HG02623 (cell line): Measurements from ENCODE around the gene SLC52A3.

ENCODE experiments used
- ATAC-seq: cut with Tn5 transposase; IDR thresholded peaks from one replicate; pipeline ENCODE4 v1.9.1; 2021; ENCODE audit warnings: moderate library complexity; ENCODE audit not compliant: unreplicated experiment

SLC52A3 gene

DNA sequence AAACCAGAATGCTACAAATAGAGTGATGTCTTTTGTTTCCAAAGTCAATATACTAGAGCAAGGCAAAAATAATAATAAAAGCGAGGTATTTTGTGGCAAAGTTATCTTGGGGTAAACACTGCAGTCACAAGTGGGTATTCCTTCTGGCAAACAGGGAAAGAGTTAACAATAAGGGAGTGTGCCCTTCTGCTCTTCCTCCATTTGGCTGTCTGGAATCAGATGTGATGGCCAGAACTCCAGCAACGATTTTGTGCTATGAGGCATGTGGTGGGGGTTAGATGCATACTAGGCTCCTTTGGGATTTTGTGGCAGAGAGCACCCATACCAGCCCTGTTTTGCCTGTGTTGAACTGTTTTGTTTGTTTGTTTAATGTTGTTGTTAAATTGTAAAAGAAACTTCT lies 2.4 kb upstream of the SLC52A3 start:
- ATAC-seq, result no peak

DNA sequence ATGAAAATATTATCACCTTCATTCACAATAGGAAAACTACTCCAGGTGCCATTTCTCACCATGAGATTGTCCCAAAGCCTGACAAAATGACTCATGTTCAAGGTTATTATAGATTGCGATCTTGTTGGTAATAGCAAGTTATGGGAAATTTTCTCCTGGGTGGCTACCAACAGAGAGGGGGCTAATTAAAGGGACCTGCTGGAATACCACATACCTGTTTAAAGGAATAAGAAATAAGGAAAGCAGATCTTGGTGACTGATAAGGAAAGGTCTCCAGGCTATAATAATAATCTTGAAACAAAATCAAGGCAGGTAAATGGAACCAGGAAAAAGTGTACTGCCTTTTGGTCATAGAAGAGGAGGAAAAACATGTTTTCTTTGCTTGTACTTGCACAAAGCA lies 1.4 kb downstream of the SLC52A3 start:
- ATAC-seq, result no peak

DNA sequence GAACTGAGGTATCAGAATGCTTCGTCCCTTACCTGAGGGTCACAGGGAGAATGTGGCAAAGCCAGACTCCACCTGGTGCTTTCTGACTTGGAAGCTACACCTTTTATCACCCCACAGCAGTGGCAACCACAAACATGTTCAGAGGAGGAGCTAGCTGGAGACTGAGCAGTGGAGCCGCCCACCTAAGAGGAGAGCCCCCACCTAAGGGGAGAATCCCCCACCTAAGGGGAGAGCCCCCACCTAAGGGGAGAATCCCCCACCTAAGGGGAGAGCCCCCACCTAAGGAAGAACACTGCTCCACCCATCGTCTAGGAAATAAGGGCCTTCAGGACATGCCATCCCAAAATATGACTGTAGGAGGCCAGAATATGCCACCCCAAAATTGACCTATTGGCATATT lies 4.0 kb downstream of the SLC52A3 start:
- no peak for ATAC-seq

DNA sequence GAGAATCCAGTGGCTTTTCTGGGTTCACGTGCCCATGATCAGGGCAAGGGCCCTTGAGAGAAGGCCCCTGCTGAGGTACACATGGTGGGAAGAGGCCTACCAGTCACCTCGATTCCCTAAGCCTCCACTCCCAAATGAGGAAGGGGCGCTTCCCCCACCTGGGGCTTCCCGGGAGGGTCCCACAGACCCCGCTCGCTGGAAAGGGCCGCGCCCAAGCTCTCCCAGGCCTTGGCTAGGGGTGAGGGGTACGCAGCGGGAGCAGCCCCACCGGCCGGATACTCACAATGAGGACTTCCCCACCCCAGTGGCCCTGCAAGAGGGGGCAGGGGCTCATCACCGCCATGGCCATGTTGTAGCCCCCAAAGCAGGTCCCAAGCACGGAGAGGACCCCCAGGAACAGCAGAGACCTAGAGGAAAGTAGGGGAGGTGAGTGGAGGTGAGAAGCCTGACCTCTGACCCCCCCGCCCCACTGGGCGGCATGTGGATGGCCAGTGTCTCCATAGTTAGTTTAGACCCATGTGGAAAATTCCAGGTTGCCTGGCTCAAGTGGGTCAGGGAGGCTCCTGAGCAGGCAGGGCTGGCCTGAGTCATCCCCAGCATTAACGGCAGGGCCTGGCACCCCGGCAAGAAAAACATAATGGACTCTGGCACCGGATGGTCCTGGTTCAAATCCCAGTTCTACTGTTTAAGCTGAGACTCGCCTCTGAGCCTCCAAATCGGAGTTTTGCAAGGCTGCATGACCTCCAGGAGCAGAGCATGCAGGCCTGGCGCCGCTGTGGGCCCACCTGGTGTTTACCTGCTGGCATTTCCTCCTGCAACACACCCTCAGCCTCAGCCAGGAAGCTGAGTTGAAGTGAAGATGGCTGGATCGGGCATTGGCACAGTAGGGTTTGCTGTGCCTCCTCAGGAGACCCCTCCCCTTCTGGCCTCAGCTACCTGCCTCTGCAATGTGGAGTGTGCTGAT lies 6.6 kb downstream of the SLC52A3 start:
- no peak for ATAC-seq

DNA sequence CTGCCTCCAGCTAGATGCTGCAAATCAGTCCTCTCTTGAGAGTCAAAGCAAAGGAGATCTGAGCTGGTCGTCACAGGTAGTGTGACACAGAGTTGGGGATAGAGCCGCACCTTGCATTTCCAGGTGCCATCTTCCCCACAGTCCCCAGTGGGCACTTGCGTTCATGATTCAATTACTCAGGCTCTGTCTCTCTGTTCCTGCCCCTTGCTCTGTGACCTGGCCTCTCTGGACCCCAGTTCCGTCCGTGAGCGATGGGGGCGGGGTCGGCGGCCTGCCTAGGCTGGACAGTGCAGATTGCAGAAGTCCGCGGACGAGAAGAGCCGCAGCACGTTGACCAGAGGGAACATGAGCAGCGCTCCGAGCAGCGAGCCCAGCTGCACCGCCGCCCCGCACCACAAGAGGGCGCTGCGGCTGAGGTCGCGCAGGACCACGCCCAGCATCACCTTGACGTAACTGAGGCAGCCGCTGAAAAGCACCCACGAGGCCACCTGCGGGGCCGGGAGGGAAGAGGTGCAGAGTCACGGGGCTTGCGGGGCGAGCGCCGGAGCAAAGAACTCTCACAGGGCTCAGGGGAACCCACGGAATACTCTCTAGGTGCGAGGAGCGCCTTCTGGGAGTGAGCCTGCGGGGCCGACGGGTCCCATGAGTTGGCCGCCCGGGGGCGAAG lies 7.4 kb downstream of the SLC52A3 start:
- ATAC-seq, result no peak

DNA sequence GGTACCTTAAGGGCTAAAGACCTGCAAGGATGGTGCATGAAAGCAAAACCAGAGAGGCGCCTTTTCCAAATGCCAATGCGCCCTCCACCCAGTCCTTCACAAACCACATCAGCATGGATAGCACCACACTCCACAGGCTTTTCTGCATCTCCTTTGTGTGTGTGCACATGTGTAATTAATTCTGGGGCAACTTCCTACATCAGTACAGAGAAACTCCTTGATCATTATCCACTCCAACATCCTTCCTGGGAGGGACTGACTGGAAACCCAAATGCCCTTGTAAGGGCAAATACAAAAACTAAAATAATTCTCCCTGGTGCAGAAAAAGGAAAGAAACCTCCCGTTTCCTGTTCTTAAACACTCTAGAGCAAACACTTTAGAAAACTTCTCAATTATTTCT lies 10.8 kb downstream of the SLC52A3 start:
- no peak for ATAC-seq

DNA sequence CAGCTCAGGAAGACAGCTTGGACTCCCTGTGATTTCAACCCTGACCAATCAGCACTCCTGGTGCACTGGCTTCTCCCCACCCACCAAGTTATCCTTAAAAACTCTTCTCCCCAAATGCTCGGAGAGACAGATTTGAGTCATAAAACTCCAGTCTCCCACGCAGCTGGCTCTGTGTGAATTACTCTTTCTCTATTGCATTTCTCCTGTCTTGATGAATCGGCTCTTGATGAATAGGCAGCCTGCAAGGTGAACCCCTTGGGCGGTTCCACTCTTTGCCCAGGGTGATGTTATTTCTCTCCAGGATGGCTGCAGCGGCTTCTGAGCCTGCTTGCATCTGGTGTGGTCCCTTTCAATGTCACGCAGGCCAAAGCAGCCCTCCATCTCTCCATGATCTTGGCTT lies 12.4 kb downstream of the SLC52A3 start:
- ATAC-seq, result no peak

DNA sequence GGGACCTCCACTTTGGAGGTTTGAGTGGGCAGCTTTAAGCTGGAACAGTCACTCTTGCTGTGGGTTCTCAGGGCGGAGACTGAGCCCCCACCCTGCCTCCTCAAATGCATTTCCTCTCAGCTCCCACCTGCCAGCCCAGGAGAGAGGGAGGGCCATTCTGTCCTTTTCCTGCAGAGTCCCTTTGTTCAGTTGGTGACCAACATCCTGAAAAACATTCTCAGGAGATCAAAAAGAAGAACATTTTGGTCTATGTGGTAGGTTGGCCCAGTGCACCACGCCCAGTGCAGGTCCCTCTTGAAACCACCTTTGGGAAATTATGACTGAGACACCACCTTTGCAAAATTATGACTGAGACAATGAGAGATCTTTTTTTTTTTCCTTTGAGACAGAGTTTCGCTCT lies 13.4 kb downstream of the SLC52A3 start:
- ATAC-seq, result no peak

DNA sequence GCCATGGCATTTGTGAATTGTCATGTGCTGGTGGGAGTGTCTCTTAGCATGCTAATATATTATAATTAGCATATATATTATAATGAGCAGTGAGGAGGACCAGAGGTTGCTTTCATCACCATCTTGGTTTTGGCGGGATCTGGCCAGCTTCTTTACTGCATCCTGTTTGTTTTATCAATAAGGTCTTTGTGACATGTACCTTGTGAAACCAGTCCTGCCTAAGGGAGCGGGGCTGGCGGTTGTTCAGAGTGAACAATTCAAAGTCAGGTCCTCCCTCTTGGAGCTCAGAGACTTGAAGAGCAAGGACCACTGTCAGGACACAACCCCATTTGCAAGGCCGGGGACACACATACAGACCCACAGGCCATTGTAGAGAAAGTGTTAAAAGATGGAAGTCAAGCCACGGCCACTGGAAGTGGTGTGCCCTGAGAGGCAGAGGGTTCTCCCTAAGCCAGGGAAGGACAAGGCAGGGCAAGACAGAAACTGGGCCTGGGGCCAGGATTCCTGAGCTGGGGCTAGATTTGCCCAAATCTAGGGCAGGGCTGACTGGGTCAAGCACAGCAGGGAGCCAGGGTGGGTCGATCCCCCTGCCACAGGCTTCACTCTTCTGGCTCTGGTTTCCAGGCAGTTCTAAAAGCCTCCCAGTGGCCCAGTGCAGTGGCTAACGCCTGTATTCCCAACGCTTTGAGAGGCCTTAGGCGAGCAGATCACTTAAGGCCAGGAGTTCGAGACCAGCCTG lies 14.2 kb downstream of the SLC52A3 start:
- ATAC-seq, result no peak

DNA sequence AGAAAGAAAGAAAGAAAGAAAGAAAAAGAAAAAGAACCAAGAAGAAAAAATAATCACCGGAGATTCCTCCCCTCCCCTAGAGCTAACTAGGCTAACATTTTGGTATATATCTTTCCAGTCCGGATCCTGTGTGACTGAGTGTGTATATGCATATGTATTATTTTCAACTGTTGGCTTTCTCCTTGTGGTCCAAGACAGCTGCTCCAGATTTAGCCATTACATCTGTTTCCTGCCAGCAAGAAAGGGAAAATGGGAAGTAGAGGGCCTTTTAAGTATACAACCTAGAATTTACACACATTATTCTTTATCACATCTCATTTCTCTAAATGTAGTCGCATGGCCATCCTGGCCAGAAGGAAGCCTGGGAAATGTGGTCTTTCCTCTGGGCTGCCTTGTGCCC lies 15.2 kb downstream of the SLC52A3 start:
- no peak for ATAC-seq

DNA sequence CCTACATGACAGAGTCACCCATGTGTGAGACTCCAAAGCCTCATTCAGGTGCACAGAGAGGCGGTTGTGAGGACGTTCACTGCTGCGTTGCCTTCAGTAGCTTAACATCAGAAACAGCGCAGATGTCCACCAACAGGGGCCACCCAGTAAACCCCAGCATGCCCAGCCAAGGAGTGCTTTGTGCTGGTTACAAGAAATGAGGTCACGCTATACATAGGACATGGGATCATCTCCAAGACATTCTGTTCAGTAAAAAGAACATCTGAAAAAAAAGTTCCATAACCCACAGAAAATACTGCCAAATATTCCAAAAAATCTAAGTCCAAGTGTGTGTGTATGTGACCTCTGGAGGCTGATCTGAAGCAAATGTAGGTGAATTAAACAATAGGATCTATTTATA lies 16.0 kb downstream of the SLC52A3 start:
- no peak for ATAC-seq

DNA sequence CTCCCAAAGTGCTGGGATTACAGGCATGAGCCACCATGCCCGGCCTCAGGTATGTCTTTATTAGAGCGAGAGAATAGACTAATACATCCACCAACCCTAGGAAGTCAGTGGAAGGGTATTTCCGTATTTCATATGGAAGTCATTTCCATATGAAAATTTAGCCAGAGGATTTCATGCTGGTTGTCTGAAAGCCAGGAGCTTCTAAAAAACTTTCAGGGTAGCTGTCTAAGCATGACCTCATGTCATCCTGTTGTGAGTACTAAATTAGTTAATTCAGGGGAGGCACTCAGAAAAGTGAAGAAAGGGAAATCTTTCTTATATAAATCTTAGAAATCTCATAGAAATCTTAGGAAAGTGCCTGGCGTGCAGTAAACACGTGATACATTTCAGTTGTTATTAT lies 16.5 kb downstream of the SLC52A3 start:
- ATAC-seq, result no peak

DNA sequence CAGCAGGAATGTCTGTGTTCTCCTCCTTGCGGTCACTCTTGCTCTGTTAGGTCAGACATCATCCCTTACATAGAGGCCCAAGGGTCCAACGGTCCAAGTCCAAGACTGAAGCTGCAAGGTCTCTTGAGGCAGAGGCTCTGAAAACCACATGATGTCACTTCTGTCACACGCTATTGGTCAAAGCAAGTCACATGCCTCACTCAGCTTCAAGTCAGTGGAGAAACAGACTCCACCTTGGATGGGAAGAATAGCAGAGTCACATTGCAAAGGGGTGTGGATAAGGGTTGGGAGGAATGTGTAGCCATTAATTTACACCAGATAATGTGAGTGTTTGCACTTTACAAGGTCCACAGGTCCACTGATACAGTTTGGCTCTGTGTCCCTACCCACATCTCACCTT lies 17.5 kb downstream of the SLC52A3 start:
- ATAC-seq, result no peak

DNA sequence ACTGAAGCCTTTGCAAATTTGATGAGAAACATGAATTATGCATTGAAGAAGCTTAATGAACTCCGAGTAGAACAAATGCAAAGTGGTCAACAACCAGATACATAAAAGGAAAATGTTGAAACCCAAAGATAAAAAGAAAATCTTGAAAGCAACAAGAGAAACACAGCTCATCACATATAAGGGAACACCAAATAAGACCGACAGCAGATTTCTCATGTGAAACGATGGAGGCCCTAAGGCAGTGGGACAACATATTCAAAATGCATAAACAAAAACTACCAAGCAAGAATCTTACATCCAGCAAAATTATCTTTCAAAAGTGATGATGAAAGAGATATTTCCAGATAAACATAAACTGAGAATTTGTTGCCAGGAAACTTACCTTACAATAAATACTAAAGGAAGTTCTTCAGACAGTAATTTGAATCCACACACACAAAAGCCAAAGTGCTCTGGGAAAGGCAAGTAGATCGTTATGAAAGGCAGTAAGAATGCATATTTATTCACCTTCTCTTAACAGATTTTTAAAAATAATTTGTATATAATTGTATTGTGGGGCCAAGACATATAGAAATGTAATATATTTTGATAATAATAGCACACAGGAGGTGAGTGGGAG lies 22.5 kb downstream of the SLC52A3 start:
- no peak for ATAC-seq

DNA sequence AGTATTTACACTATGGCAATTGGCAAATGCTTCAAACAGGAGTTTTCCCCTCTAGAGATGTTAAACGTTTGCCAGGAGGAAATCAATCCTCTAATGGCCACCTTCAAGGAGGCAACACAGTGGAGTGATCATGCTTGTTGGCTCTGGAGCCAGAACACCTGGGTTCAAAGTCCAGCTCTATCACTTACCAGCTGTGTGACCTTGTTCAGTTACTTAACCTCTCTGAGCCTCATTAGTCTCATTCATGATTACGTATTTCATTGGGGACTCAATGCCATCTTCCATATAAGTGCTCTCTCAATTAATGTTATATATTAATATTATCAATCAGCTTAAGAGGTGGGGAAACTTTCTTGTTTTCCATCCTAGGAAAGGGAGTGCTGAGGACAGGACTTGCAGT lies 26.1 kb downstream of the SLC52A3 start:
- no peak for ATAC-seq

DNA sequence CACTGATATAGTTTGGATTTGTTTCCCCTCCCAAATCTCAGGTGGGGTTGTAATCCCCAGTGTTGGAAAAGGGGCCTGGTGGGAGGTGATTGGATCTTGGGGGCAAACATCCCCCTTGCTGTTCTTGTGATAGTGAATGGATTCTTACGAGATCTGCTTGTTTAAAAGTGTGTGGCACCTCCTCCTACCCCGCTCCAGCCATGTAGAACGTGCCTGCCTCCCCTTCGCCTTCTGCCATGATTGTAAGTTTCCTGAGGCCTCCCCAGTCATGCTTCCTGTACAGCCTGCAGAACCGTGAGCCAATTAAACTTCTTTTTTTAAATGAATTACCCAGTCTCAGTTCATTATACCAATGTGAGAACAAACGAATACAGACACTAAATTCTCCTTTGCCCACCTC lies 26.7 kb downstream of the SLC52A3 start:
- no peak for ATAC-seq

DNA sequence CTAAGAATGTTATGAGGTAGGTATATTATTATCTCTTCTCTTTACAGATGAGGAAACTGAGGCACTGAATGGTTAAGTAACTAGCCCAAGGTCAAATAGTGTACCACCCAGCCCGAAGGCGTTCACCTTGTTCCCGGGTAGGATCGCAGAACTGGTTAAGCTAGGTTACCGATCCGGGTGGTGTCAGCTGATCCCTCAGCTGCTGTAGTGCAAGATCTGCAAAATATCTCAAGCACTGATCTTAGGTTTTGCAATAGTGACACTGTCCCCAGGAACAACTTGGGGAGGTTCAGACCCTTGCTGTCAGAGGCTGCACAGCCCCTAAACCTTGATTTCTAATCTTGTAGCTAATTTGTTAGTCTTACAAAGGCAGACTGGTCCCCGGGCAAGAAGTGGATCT lies 28.1 kb downstream of the SLC52A3 start:
- ATAC-seq, result no peak

DNA sequence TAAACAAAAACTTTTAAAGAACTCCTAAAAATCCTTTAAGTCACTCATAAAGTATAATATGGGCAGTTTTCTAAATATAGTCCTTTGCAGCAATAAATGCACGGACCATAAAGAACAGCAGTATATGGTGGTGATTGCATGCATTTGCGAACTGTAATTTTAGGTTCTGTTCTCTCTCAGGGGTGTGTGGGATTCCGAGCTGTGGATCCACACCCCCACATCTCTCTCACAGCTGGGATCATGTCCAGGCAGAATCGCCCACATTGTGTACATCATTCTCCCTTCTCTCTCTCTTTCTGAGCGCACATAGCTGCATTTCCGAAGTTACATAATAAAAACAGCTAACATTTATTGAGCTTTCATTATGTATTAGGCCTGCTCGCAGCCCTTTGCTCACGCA lies 28.6 kb downstream of the SLC52A3 start:
- no peak for ATAC-seq

DNA sequence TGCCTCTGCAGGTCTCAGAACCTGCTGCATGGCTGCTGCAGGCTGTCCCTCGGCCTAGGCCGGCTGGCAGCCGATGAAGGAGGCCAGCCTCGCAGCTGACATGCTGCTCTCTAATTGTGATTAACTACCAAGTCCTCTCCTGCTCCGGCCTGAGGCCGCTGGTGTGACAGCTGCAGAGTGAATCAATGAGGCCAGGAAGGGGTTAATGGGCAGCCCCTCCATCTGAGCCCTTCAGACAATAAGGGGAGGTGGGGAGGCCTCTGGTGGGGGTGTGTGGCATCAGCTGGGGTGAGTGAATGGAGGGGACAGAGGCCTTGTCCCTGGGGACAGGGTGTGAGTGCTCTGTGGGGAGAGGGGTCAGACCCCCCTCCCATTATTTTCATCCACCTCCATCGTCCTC lies 34.4 kb downstream of the SLC52A3 start:
- no peak for ATAC-seq

DNA sequence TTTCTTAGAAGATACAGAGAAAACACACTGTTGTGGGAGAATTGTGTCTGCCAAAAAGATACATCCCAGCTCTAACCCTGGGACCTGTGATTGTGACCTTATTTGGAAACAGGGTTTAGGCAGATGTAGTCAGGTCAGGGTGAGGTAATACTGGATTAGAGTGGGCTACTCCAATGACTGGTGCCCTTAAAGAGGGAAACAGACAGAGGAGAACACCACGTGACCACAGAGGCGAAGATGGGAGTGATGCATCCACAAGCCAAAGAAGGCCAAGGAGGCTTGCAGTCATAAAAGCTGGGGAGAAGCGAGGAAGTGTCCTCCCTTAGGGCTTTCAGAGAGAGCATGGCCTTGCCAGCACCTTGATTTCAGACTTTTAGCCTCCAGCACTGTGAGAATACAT lies 35.6 kb downstream of the SLC52A3 start:
- ATAC-seq, result no peak

DNA sequence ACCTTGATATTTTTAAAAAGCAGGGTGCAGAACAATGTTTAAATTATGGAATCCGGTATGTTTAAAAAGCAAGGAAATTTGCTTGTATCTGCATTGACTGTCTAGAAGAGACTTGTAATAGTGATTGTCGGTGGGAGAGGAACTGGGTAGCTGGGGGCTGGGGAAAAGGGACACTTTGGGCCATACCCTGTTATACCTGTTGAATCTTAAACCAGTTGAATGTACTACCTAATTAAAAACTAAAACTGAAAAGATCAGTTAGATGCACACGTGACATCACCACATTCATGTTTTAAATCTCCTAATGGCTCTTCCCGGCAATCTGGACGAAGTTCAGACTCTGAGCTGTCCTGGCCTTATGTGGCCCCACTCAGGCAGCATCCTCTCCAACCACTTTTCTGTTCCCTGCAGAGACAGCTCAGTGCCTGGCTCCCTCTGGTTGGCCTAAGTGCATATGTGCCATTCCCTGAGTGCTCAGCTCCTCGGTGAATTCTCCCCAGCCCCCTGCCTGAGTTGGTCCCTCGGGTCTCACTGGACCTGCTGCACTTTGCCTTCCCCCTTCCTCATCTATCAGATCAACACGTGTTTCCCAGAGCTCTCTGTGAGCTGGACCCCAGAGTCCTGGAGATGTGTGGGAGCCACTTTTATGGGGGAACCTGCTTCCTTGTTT lies 36.3 kb downstream of the SLC52A3 start:
- ATAC-seq, result no peak
